GM18499 (cell line): ENCODE results near the gene TTC7B.
"Not testable (repeated sequence)": the region's sequence is repeated elsewhere in the genome, so short reads cannot be mapped to it uniquely, and the experiment has no call there.

Source experiments
- ATAC-seq: cut with Tn5 transposase; IDR thresholded peaks from one replicate; pipeline ENCODE4 v1.9.1; 2021; ENCODE audit warnings: moderate number of reproducible peaks; ENCODE audit not compliant: insufficient read depth, unreplicated experiment

TTC7B gene

GRCh38 chr14:90831821-90832220, 15.6 kb upstream of the TTC7B start:
- ATAC-seq: no peak

GRCh38 chr14:90830931-90831701, 14.9 kb upstream of the TTC7B start:
- ATAC-seq: no peak

GRCh38 chr14:90829677-90830076, 13.4 kb upstream of the TTC7B start:
- ATAC-seq: no peak

- ATAC-seq: no peak
Measured at GRCh38 chr14:90828642-90829487, 12.6 kb upstream of the TTC7B start.

GRCh38 chr14:90827919-90828610, 11.8 kb upstream of the TTC7B start:
- ATAC-seq: peak; percentile 94

- ATAC-seq: not testable (repeated sequence)
Measured at GRCh38 chr14:90823542-90823941, 7.3 kb upstream of the TTC7B start.

- ATAC-seq: peak; percentile 69
Measured at GRCh38 chr14:90820958-90821357, 4.7 kb upstream of the TTC7B start.

GRCh38 chr14:90819734-90820393, 3.6 kb upstream of the TTC7B start:
- no peak for ATAC-seq

GRCh38 chr14:90818715-90819114, 2.5 kb upstream of the TTC7B start:
- ATAC-seq: no peak

- ATAC-seq: no peak
Measured at GRCh38 chr14:90816681-90817436, 629 bp upstream of the TTC7B start.

- no peak for ATAC-seq
Measured at GRCh38 chr14:90815572-90815821, 733 bp downstream of the TTC7B start.

GRCh38 chr14:90814806-90815571, 1.2 kb downstream of the TTC7B start:
- no peak for ATAC-seq

GRCh38 chr14:90813442-90813841, 2.8 kb downstream of the TTC7B start:
- ATAC-seq: no peak

GRCh38 chr14:90812109-90812508, 4.1 kb downstream of the TTC7B start:
- no peak for ATAC-seq

GRCh38 chr14:90811641-90812040, 4.6 kb downstream of the TTC7B start:
- ATAC-seq: no peak

- no peak for ATAC-seq
Measured at GRCh38 chr14:90810806-90811205, 5.4 kb downstream of the TTC7B start.

- no peak for ATAC-seq
Measured at GRCh38 chr14:90809530-90810312, 6.5 kb downstream of the TTC7B start.

GRCh38 chr14:90808759-90809529, 7.3 kb downstream of the TTC7B start:
- ATAC-seq: no peak
